ENCODE measurements around the gene MTRF1. TPM values are rescaled to one million over a fixed set of nuclear protein-coding genes. Genes with fewer than 3 reads are reported as not detected.

MTRF1 gene
- total and polyA plus RNA-seq, 2 of the 8 experiments (the other 6 are each of a cell fraction or from before 2014, with no cell fraction given), result 8.0 to 19.2 TPM

DNA sequence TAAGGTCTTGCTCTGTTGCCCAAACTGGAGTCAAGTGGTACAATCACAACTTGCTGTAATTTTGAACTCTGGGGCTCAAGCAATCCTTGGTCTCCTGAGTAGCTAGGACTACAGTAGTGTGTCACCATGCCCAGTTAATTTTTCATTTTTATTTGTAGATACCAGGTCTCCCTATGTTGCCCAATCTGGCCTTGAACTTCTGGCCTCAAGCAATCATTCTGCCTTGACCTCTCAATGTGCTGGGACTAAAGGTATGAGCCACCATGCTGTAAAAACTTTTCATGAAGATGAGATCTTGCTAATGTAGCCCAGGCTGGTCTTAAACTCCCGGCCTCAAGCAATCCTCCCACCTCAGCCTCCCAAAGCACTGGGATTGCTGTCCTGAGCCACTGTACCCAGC, 32.6 kb upstream of the MTRF1 start (continued):
- TF ChIP-seq CHD7 (IDR thresholded peaks at IDR 0.05; ENCODE audit: insufficient replicate concordance, low read length), result no peak
- no peak for TF ChIP-seq TAF7 (optimal IDR thresholded peaks at IDR 0.05; ENCODE audit: borderline replicate concordance, low read depth, low read length)
- no peak for TF ChIP-seq PHF8 (conservative IDR thresholded peaks at IDR 0.05; ENCODE audit: low read depth, low read length)
- no peak for TF ChIP-seq JUND (IDR thresholded peaks at IDR 0.05; ENCODE audit: low read length)
- TF ChIP-seq TBP (IDR thresholded peaks at IDR 0.05; ENCODE audit: low read depth, low read length), result no peak
- no peak for TF ChIP-seq CBX5 (IDR thresholded peaks at IDR 0.05; ENCODE audit: low read depth, low read length)
- no peak for TF ChIP-seq POLR2A (IDR thresholded peaks at IDR 0.05; ENCODE audit: control extremely low read depth in 1 of 2, low read depth in 2 of 2, low read length in 2 of 2)
- TF ChIP-seq RXRA (IDR thresholded peaks at IDR 0.05; ENCODE audit: insufficient read depth, low read depth, low read length), result no peak
- no peak for TF ChIP-seq JUN (IDR thresholded peaks at IDR 0.05; ENCODE audit: low read depth, low read length)
- no peak for TF ChIP-seq POU5F1 (IDR thresholded peaks at IDR 0.05; ENCODE audit: low read depth, low read length)
- no peak for TF ChIP-seq BRCA1 (IDR thresholded peaks at IDR 0.05; ENCODE audit: low read depth, low read length)
- no peak for TF ChIP-seq SP1 (IDR thresholded peaks at IDR 0.05; ENCODE audit: low read depth, low read length)
- TF ChIP-seq SP2 (IDR thresholded peaks at IDR 0.05; ENCODE audit: low read length), result no peak
- TF ChIP-seq CBX8 (IDR thresholded peaks at IDR 0.05; ENCODE audit: borderline replicate concordance, low read depth, low read length), result no peak

Measured in H1 (cell line).